OCI-LY1 (cell line): ENCODE results near the gene D2HGDH.
"Not testable (repeated sequence)": the region's sequence is repeated elsewhere in the genome, so short reads cannot be mapped to it uniquely, and the experiment has no call there.

Source experiments
- H2AFZ ChIP-seq: fragments of 200-600 bp; sonication (generic), shearing (Covaris generic); 2 replicates; pipeline ENCODE4 v1.6.0; 2014; ENCODE audit warnings: antibody characterized with exemption, mild to moderate bottlenecking, low read length
- H3F3A ChIP-seq: fragments of 200-600 bp; sonication (generic), shearing (Covaris generic); 2 replicates; pipeline ENCODE4 v1.6.0; 2014; ENCODE audit warnings: mild to moderate bottlenecking, antibody characterized with exemption, low read length, moderate library complexity; ENCODE audit not compliant: insufficient read depth
- H3K27ac ChIP-seq: fragments of 200-600 bp; sonication (generic); 2 replicates; pipeline ENCODE4 v1.5.1; 2014; ENCODE audit warnings: low read length, mixed run types, mild to moderate bottlenecking, low read depth; ENCODE audit not compliant: poor library complexity, severe bottlenecking
- H3K27me3 ChIP-seq: fragments of 200-600 bp; sonication (generic); 2 replicates; pipeline ENCODE4 v1.6.0; 2014; ENCODE audit warnings: antibody characterized with exemption, mild to moderate bottlenecking, low read length, moderate library complexity; ENCODE audit not compliant: insufficient read depth
- H3K36me3 ChIP-seq: fragments of 200-600 bp; sonication (generic); 2 replicates; pipeline ENCODE4 v1.6.1; 2014; ENCODE audit warnings: mild to moderate bottlenecking, antibody characterized with exemption, low read length, moderate library complexity, mixed read lengths; ENCODE audit not compliant: insufficient read depth
- H3K4me1 ChIP-seq: fragments of 200-600 bp; sonication (generic); 2 replicates; pipeline ENCODE4 v1.5.1; 2014; ENCODE audit warnings: mild to moderate bottlenecking, low read length, moderate library complexity; ENCODE audit not compliant: insufficient read depth, severe bottlenecking
- H3K4me2 ChIP-seq: fragments of 200-600 bp; sonication (generic), shearing (Covaris generic); 2 replicates; pipeline ENCODE4 v1.6.1; 2014; ENCODE audit warnings: low read length
- H3K4me3 ChIP-seq: fragments of 200-600 bp; sonication (generic); 2 replicates; pipeline ENCODE4 v1.5.1; 2014; ENCODE audit warnings: low read length, low read depth, mild to moderate bottlenecking, mixed read lengths; ENCODE audit not compliant: poor library complexity, severe bottlenecking
- H3K79me2 ChIP-seq: fragments of 200-600 bp; shearing (Covaris generic); 2 replicates; pipeline ENCODE4 v1.6.1; 2016; ENCODE audit warnings: mixed run types, low read length, mixed read lengths; ENCODE audit not compliant: insufficient read depth
- H3K9ac ChIP-seq: fragments of 200-600 bp; sonication (generic), shearing (Covaris generic); 2 replicates; pipeline ENCODE4 v1.6.1; 2014; ENCODE audit warnings: mild to moderate bottlenecking, low read length, mixed read lengths
- H3K9me2 ChIP-seq: fragments of 200-600 bp; sonication (generic), shearing (Covaris generic); 2 replicates; pipeline ENCODE4 v1.6.1; 2014; ENCODE audit warnings: low read depth, mild to moderate bottlenecking, low read length, mixed read lengths
- H3K9me3 ChIP-seq: fragments of 200-600 bp; shearing (Covaris generic); 2 replicates; pipeline ENCODE4 v1.6.1; 2014; ENCODE audit warnings: low read length, mixed read lengths
- H4K20me1 ChIP-seq: fragments of 200-600 bp; sonication (generic), shearing (Covaris generic); 2 replicates; pipeline ENCODE4 v1.6.0; 2016; ENCODE audit warnings: mild to moderate bottlenecking, low read length; ENCODE audit not compliant: insufficient read depth
- EZH2 ChIP-seq: fragments of 200-600 bp; sonication (generic), shearing (Covaris generic); IDR thresholded peaks from 2 replicates; pipeline ENCODE4 v1.8.0; 2017; ENCODE audit warnings: borderline replicate concordance, mixed run types, mild to moderate bottlenecking, antibody characterized with exemption, low read length, moderate library complexity, mixed read lengths
- TF ChIP-seq, protein P1 (sequence below): fragments of 200-600 bp; sonication (generic), shearing (Covaris generic); IDR thresholded peaks from 2 replicates; pipeline ENCODE4 v1.5.1; 2017; ENCODE audit warnings: mild to moderate bottlenecking, antibody characterized with exemption, low read length, moderate library complexity, mixed read lengths

D2HGDH gene

DNA sequence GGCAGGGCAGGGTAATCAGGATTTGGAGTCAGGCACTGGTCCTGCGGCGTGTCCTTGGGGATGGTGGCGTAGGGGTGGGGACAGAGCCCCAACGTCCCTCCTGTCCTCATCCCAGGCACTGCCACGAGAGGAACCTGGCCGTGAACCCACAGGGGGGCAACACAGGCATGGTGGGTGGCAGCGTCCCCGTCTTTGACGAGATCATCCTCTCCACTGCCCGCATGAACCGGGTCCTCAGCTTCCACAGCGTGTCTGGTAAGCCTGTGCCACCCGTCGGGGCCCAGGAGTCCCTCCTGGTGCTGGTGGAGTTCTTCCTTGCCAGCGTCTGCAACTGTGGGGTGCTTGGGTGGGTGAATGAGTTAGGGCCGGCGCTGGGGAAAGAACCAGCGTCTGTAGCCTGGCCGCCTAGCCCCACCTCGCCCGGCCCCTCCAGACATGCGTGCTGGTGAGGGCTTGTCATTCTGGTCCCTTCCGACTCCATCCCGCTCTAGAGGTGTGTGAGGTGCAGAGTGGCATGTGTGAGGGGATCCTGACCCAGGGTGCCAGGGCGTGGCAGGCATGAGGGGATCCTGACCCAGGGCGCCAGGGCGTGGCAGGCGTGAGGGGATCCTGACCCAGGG, 8.0 kb downstream of the D2HGDH start:
- Histone ChIP-seq H3K9me3 (peaks cover 3% of the 10 kb centered on the region; the same call in 1 of the 2 replicates), H3K4me2 (no peak overlapping the region), H3K4me1 (peaks cover 7% of the 10 kb centered on the region), H3K27ac (no peak overlapping the region), H4K20me1 (no peaks in the 10 kb centered on the region), H3K27me3 (no peaks in the 10 kb centered on the region), H3F3A (no peaks in the 10 kb centered on the region), H3K79me2 (no peaks in the 10 kb centered on the region), H3K36me3 (peaks cover 62% of the 10 kb centered on the region), H3K9me2 (no peaks in the 10 kb centered on the region), H3K9ac (no peak overlapping the region), H3K4me3 (no peak overlapping the region), H2AFZ (no peak overlapping the region)
- TF ChIP-seq, protein P1, sequence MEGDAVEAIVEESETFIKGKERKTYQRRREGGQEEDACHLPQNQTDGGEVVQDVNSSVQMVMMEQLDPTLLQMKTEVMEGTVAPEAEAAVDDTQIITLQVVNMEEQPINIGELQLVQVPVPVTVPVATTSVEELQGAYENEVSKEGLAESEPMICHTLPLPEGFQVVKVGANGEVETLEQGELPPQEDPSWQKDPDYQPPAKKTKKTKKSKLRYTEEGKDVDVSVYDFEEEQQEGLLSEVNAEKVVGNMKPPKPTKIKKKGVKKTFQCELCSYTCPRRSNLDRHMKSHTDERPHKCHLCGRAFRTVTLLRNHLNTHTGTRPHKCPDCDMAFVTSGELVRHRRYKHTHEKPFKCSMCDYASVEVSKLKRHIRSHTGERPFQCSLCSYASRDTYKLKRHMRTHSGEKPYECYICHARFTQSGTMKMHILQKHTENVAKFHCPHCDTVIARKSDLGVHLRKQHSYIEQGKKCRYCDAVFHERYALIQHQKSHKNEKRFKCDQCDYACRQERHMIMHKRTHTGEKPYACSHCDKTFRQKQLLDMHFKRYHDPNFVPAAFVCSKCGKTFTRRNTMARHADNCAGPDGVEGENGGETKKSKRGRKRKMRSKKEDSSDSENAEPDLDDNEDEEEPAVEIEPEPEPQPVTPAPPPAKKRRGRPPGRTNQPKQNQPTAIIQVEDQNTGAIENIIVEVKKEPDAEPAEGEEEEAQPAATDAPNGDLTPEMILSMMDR = no peak
- no peak for TF ChIP-seq EZH2

DNA sequence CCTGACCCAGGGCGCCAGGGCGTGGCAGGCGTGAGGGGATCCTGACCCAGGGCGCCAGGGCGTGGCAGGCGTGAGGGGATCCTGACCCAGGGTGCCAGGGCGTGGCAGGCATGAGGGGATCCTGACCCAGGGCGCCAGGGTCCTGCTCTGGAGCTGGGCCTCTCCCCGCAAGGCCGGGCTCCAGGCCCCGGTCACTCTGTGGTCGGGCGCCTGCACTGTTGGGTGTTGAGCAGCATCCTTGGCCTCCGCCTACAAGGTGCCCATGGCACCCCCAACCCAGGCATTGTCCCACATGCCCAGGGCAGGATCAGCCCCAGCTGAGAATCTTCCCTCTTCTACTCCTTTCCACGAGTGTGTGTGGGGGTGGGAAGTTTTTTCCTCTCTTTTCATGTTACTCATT, 8.6 kb downstream of the D2HGDH start:
- H3K9me3 ChIP-seq, H2AFZ ChIP-seq, H3F3A ChIP-seq, H3K27me3 ChIP-seq, H3K79me2 ChIP-seq, H3K9ac ChIP-seq, H3K4me1 ChIP-seq, H3K4me2 ChIP-seq, H4K20me1 ChIP-seq, H3K27ac ChIP-seq, H3K9me2 ChIP-seq, H3K4me3 ChIP-seq: not testable (repeated sequence)
- H3K36me3 ChIP-seq = peaks cover 63% of the 10 kb centered on the region

DNA sequence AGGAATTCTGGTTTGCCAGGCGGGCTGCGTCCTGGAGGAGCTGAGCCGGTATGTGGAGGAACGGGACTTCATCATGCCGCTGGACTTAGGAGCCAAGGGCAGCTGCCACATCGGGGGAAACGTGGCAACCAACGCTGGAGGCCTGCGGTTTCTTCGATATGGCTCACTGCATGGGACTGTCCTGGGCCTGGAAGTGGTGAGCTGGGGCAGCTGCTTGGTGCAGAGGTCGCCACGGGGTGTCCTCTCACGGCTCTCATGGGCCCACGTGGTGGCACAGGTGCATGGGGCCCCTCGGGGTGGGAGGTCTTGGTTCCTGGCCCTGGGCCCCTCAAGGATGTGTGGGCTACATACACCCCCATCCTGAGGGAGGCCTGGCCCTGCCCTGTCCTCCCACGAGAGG, 9.2 kb downstream of the D2HGDH start:
- peaks cover 60% of the 10 kb centered on the region for H3K36me3 ChIP-seq
- H3K27ac ChIP-seq = no peak overlapping the region
- H3K9me3 ChIP-seq = peaks cover 3% of the 10 kb centered on the region; the same call in 1 of the 2 replicates
- H3K4me3 ChIP-seq = no peak overlapping the region
- TF ChIP-seq EZH2 = no peak
- H3K4me2 ChIP-seq = no peak overlapping the region
- no peaks in the 10 kb centered on the region for H3F3A ChIP-seq
- H3K79me2 ChIP-seq = no peaks in the 10 kb centered on the region
- H4K20me1 ChIP-seq = no peaks in the 10 kb centered on the region
- H3K4me1 ChIP-seq = peaks cover 7% of the 10 kb centered on the region
- no peak overlapping the region for H2AFZ ChIP-seq
- no peak overlapping the region for H3K9ac ChIP-seq
- no peaks in the 10 kb centered on the region for H3K27me3 ChIP-seq
- no peaks in the 10 kb centered on the region for H3K9me2 ChIP-seq

DNA sequence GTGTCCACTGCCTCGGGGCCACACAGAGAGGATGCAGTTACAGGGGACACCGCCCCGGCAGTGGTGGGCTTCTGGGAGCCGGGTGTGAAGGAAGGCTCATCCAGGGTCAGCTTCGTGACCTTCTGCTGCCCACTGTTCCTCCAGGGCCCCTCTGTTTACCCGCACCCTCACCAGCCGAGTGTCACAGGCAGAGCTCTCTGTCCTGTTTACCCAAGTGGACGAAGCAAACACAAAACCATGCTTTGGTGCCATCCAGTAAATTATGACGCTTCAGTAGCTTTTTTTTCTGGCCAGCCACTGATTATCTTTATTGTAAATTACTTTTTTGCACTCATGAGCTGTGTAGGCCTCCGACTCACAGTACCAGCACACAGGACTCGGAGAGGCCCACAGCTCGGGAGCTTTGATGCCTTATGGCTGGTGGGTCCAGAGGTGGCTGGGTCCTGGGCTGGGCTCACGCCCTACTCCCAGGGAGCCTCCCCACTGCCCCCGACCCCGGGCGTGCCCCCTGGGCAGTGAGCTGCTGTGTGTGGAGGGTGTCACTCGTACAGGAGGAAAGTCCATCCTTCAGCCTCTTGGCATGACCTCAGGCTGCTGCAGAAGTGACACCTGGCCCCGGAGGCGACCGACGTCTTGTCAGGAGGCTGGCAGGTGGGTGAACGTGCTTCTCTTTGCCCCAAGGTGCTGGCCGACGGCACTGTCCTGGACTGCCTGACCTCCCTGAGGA, 9.8 kb downstream of the D2HGDH start:
- H3K27ac ChIP-seq = no peak overlapping the region
- TF ChIP-seq, protein P1 = no peak
- no peak for TF ChIP-seq EZH2
- no peaks in the 10 kb centered on the region for H3K9me2 ChIP-seq
- H3K4me3 ChIP-seq = no peak overlapping the region
- H3K79me2 ChIP-seq = no peaks in the 10 kb centered on the region
- peaks cover 7% of the 10 kb centered on the region for H3K4me1 ChIP-seq
- H3K36me3 ChIP-seq = peaks cover 62% of the 10 kb centered on the region
- H3F3A ChIP-seq = no peaks in the 10 kb centered on the region
- peaks cover 3% of the 10 kb centered on the region; the same call in 1 of the 2 replicates for H3K9me3 ChIP-seq
- H3K4me2 ChIP-seq = no peak overlapping the region
- H3K27me3 ChIP-seq = no peaks in the 10 kb centered on the region
- H3K9ac ChIP-seq = no peak overlapping the region
- no peak overlapping the region for H2AFZ ChIP-seq
- H4K20me1 ChIP-seq = no peaks in the 10 kb centered on the region
